B cell (primary cell): ENCODE measurements around the gene HSF4. TPM values are rescaled to one million over a fixed set of nuclear protein-coding genes. Genes with fewer than 3 reads are reported as not detected.

Experiments used
- ATAC-seq: fragments of 200-7000 bp; cut with Tn5 transposase; one replicate; pipeline ENCODE4 v1.10.0; 2021; ENCODE audit warnings: low read depth, mild to moderate bottlenecking, moderate number of reproducible peaks, moderate library complexity
- CTCF ChIA-PET: fragments of 350-600 bp; sonication (Branson Sonifier 250); formaldehyde crosslinking; loops from one replicate; lab custom pipeline; 2021; ENCODE audit warnings: antibody characterized with exemption, inconsistent platforms; lab: Charles Lee
- POLR2A ChIA-PET: fragments of 350-600 bp; sonication (Branson Sonifier 250); formaldehyde crosslinking; loops from one replicate; lab custom pipeline; 2021; ENCODE audit warnings: antibody characterized with exemption; lab: Charles Lee
- DNase-seq: peaks from one replicate; pipeline ENCODE4 v3.0.0; 2013
- H2AFZ ChIP-seq: 2 replicates; pipeline ENCODE4 v1.6.1; 2012; ENCODE audit warnings: mild to moderate bottlenecking, low read depth, low read length; ENCODE audit not compliant: insufficient read depth, poor library complexity, severe bottlenecking
- H3K27ac ChIP-seq, 2 donors: 1 replicate in 1 of 2; 2 replicates in 1 of 2; pipeline ENCODE4 v1.5.1; 2012 to 2013; ENCODE audit warnings: low read length in 2 of 2, mild to moderate bottlenecking in 2 of 2, moderate library complexity in 1 of 2
- H3K27me3 ChIP-seq, 4 experiments: fragments of 200-600 bp in 1 of 4; sonication (generic) in 1 of 4; replicated peaks in 1 of 4; 1 replicate in 2 of 4; 2 replicates in 2 of 4; pipeline versions ENCODE4 v1.6.1 to v1.7.0; 2013 to 2016; ENCODE audit warnings: low read length in 3 of 4, mild to moderate bottlenecking in 2 of 4, mixed read lengths in 1 of 4, moderate library complexity in 1 of 4; ENCODE audit not compliant: insufficient read depth in 4 of 4, control insufficient read depth in 3 of 4; ENCODE audit errors: control extremely low read depth in 1 of 4
- H3K36me3 ChIP-seq, 2 experiments: replicated peaks in 1 of 2; 1 replicate in 1 of 2; 2 replicates in 1 of 2; pipeline versions ENCODE4 v1.6.1 to v1.7.1; 2013; ENCODE audit warnings: low read length in 1 of 2; ENCODE audit not compliant: insufficient read depth in 2 of 2, control insufficient read depth in 1 of 2; ENCODE audit errors: control extremely low read depth in 1 of 2, extremely low read depth in 1 of 2
- H3K4me1 ChIP-seq, 2 donors: fragments of 200-600 bp in 1 of 2; sonication (generic) in 1 of 2; 1 replicate in 1 of 2; 2 replicates in 1 of 2; pipeline versions ENCODE4 v1.5.1 to v1.6.1; 2013 to 2017; ENCODE audit warnings: low read length in 2 of 2; ENCODE audit not compliant: control insufficient read depth in 2 of 2, insufficient read depth in 2 of 2
- H3K4me2 ChIP-seq: replicated peaks from 2 replicates; pipeline ENCODE3; 2012; ENCODE audit warnings: mild to moderate bottlenecking, low read depth, low read length; ENCODE audit not compliant: poor library complexity, severe bottlenecking
- H3K4me3 ChIP-seq, 5 experiments: fragments of 200-600 bp in 1 of 5; sonication (generic) in 1 of 5; 1 replicate in 3 of 5; 2 replicates in 2 of 5; pipeline versions ENCODE4 v1.5.1 to v1.7.0; 2011 to 2016; ENCODE audit warnings: low read length in 4 of 5, mild to moderate bottlenecking in 4 of 5, low read depth in 2 of 5, control low read depth in 1 of 5, moderate library complexity in 1 of 5; ENCODE audit not compliant: insufficient read depth in 1 of 5; ENCODE audit errors: control extremely low read depth in 1 of 5, extremely low read depth in 1 of 5
- H3K79me2 ChIP-seq: fragments of 200-600 bp; sonication (generic); one replicate; pipeline ENCODE4 v1.6.0; 2016; ENCODE audit warnings: low read length; ENCODE audit not compliant: control insufficient read depth, insufficient read depth
- H3K9ac ChIP-seq: fragments of 200-600 bp; sonication (generic); 2 replicates; pipeline ENCODE4 v1.6.1; 2017; ENCODE audit warnings: mild to moderate bottlenecking, low read length, moderate library complexity
- H3K9me3 ChIP-seq, 3 donors: one replicate each; pipeline versions ENCODE4 v1.6.1 to v1.7.1; 2013; ENCODE audit warnings: low read length in 2 of 3; ENCODE audit not compliant: control insufficient read depth in 2 of 3, insufficient read depth in 1 of 3; ENCODE audit errors: control extremely low read depth in 1 of 3
- H4K20me1 ChIP-seq: 2 replicates; pipeline ENCODE4 v1.6.0; 2012; ENCODE audit warnings: mild to moderate bottlenecking, low read length; ENCODE audit not compliant: insufficient read depth, control insufficient read depth, poor library complexity, severe bottlenecking
- H3K27ac Mint-ChIP-seq: one replicate; pipeline ENCODE4 v1.8.0; 2021; ENCODE audit warnings: mixed read lengths
- H3K27me3 Mint-ChIP-seq: one replicate; pipeline ENCODE4 v1.8.0; 2021; ENCODE audit warnings: mixed read lengths
- H3K4me1 Mint-ChIP-seq: one replicate; pipeline ENCODE4 v1.8.0; 2021; ENCODE audit warnings: mixed read lengths
- H3K4me3 Mint-ChIP-seq: one replicate; pipeline ENCODE4 v1.8.0; 2021; ENCODE audit warnings: mixed read lengths
- H3K9me3 Mint-ChIP-seq: one replicate; pipeline ENCODE4 v1.8.0; 2022; ENCODE audit warnings: mixed read lengths; ENCODE audit not compliant: insufficient read depth
- CTCF ChIP-seq: fragments of 200-600 bp; IDR thresholded peaks from one replicate; pipeline ENCODE4 v1.8.0; 2022; ENCODE audit warnings: antibody characterized with exemption, mild to moderate bottlenecking
- EZH2 ChIP-seq: IDR thresholded peaks from 2 replicates; pipeline ENCODE4 v1.6.1; 2012; ENCODE audit warnings: borderline replicate concordance, low read depth, mild to moderate bottlenecking, moderate library complexity, low read length; ENCODE audit not compliant: insufficient read depth, poor library complexity, severe bottlenecking
- WGBS: methylation state at CpG from one replicate; pipeline ENCODE4 v1.1.5; 2013; ENCODE audit warnings: missing lambda C conversion rate; ENCODE audit not compliant: insufficient coverage; 5-methylcytosine and 5-hydroxymethylcytosine counted together
- intact Hi-C: fragments of 100-400 bp; cut with micrococcal nuclease; formaldehyde crosslinking; loops from one replicate; pipeline ENCODE4 v1.10.0; 2022
- polyA plus RNA-seq: library from polyadenylated mRNA; depleted of rRNA; stranded (reverse); fragments of >200 nt; gene quantifications from 2 replicates; pipeline ENCODE4 v1.2.3, GENCODE V29; 2012
- total RNA-seq, 2 donors: library from RNA; stranded (reverse); fragments of 120-200 nt in 1 of 2; gene quantifications; 1 replicate in 1 of 2; 2 replicates in 1 of 2; pipeline versions ENCODE4 v1.2.3 to v1.2.4, GENCODE V29; 2013 to 2022

Gene HSF4
- total and polyA plus RNA-seq, 2 donors (not counting 1 experiment from before 2014, with no cell fraction given): 11.9 to 12.2 TPM

- POLR2A ChIA-PET: no interaction called here
- Histone ChIP-seq H2AFZ (peak overlapping the region; percentile 50), H3K4me2 (peak overlapping the region; percentile 98), H3K4me3 (peak overlapping the region in 4 of 5 experiments; percentile 25 to 59 (median 48)), H3K9ac (peak overlapping the region; percentile 63), H3K9me3 (peaks cover 0 to 25% (median 0%) of the 10 kb centered on the region in 3 donors), H3K27me3 (peaks cover 0 to 86% (median 53%) of the 10 kb centered on the region in 4 experiments), H4K20me1 (peaks cover 4% of the 10 kb centered on the region), H3K4me1 (peaks cover 47 to 51% of the 10 kb centered on the region in 2 donors), H3K36me3 (no peaks in the 10 kb centered on the region), H3K79me2 (no peaks in the 10 kb centered on the region), H3K27ac (no peak overlapping the region)
- DNase-seq (peak; percentile 72), ATAC-seq (peak; percentile 80)
- H3K9me3 Mint-ChIP-seq: no peaks in the 10 kb centered on the region
- peak overlapping the region; percentile 87 for H3K4me3 Mint-ChIP-seq
- H3K27me3 Mint-ChIP-seq: peaks cover 64% of the 10 kb centered on the region
- WGBS: under 1% methylated on average over 71 of the region's 71 CpGs
- H3K4me1 Mint-ChIP-seq: peaks cover 39% of the 10 kb centered on the region
- H3K27ac Mint-ChIP-seq: no peak overlapping the region
- CTCF ChIA-PET: interaction anchor here (0.7 to 3.6 kb wide), 9 partner anchors 11 to 53 kb away, joined by 3 to 15 read pairs (median 4); partner anchors contain the start of genes FBXL8, TMEM208 and TRADD
- intact Hi-C loops: no loop called here
- no peak for TF ChIP-seq EZH2
- no peak for TF ChIP-seq CTCF
Observed at GRCh38 chr16:67173808-67174705, 9.5 kb downstream of the HSF4 start.
